Measurements from ENCODE around the gene HSD17B12. TPM values are rescaled to one million over a fixed set of nuclear protein-coding genes. Genes with fewer than 3 reads are reported as not detected.

HSD17B12 gene
- total and polyA plus RNA-seq, 2 of the 4 experiments (the other 2 are of a cell fraction) = 38.0 to 44.6 TPM

DNA sequence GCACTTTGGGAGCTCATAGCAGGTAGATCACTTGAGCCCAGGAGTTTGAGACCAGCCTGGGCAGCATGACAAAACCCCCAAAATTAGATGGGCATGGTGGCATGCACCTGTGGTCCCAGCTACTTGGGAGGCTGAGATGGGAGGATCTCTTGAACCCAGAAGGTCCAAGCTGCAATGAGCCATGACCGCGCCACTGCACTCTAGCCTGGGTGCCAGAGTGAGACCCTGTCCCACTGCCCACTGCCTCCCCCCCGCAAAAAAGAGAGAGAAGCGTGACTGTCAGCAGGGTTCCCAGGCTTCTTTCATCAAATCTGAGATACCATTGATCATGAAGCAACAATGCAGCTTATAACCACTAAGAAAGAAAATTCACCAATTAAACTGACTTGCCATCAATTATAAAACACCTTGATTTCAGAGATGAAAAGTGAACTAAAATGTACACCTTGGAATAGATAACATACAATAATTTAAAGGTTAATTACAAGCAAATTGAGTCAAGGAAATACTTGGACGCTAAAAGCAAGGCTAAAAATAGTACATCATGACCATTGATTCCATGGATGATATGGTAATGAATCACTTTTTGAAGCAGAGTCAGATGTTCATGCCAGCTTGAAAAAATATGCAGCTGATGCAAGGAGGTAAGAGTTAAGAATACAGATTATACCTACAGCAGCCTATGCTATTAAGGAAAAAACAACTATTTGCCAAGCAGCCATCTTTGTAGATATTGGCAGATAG, 109.3 kb downstream of the HSD17B12 start:
- H3K9me3 ChIP-seq (ENCODE audit: control insufficient read depth, insufficient read depth, low read length) = no peaks in the 10 kb centered on the region
- H3K27ac ChIP-seq (ENCODE audit: insufficient read depth, low read length) = no peak overlapping the region
- ATAC-seq (ENCODE audit: low read depth) (peak; percentile 53), DNase-seq (peak; percentile 70)
- no peak for TF ChIP-seq SMC3 (IDR thresholded peaks at IDR 0.05; ENCODE audit: low read depth, low read length)
- no peak for TF ChIP-seq USF2 (IDR thresholded peaks at IDR 0.05; ENCODE audit: low read depth, low read length)
- no peak for TF ChIP-seq CEBPB (IDR thresholded peaks at IDR 0.05; ENCODE audit: low read depth, low read length)
- TF ChIP-seq RCOR1 (IDR thresholded peaks at IDR 0.05; ENCODE audit: insufficient replicate concordance, low read length) = no peak
- peak overlapping the region; percentile 81 for H3K4ac ChIP-seq (ENCODE audit: low read depth, low read length)
- BruUV-seq (replicated peaks) = no TSS peak
- no peaks in the 10 kb centered on the region for H4K20me1 ChIP-seq (ENCODE audit: insufficient read depth, low read length)
- H3K56ac ChIP-seq (ENCODE audit: extremely low read depth, insufficient read depth, low read length) = no peak overlapping the region; the same call in 1 of the 2 replicates
- H2AK5ac ChIP-seq (ENCODE audit: low read depth, low read length) = peak overlapping the region; percentile 59; the same call in 1 of the 2 replicates
- peaks cover 9 to 12% of the 10 kb centered on the region in 2 experiments; a peak in 3 of 4 replicates for H3K79me1 ChIP-seq (ENCODE audit: low read depth in 1 of 2, low read length in 2 of 2)
- intact Hi-C loops (cut with micrococcal nuclease) (no loop called here), in situ Hi-C loops (cut with MboI; ENCODE audit: low sequenced_read_pairs) (no loop called here), dilution Hi-C loops (cut with HindIII; ENCODE audit: low sequenced_read_pairs, unreplicated experiment) (no loop called here)
- H3K4me3 ChIP-seq (ENCODE audit: insufficient read depth, low read depth, low read length) = no peak overlapping the region
- peak overlapping the region; percentile 43; the same call in 1 of the 2 replicates for H3K4me2 ChIP-seq (ENCODE audit: low read depth, low read length)
- no peak overlapping the region for H2AFZ ChIP-seq (replicated peaks; ENCODE audit: low read length, poor library complexity)
- H4K91ac ChIP-seq (ENCODE audit: insufficient read depth, low read depth, low read length) = peak overlapping the region; percentile 39; the same call in 1 of the 2 replicates
- H3K23ac ChIP-seq (ENCODE audit: low read depth, low read length) = peak overlapping the region; percentile 29; the same call in 1 of the 2 replicates
- H2BK20ac ChIP-seq (ENCODE audit: low read depth, low read length) = peak overlapping the region; percentile 56; the same call in 1 of the 2 replicates
- peak overlapping the region in 1 of 2 experiments; percentile 68; a peak in 2 of 4 replicates for H4K8ac ChIP-seq (ENCODE audit: low read depth in 2 of 2, low read length in 2 of 2)
- H3K9me1 ChIP-seq (ENCODE audit: insufficient read depth, low read length) = no peaks in the 10 kb centered on the region
- ChIA-PET POLR2A (ENCODE audit: unreplicated experiment) (no interaction called here), CTCF (interaction anchor here (0.6 kb wide), 1 partner anchor 70 kb away, joined by 4 read pairs; no protein-coding TSS in a partner anchor)
- peak overlapping the region; percentile 60; the same call in 1 of the 2 replicates for H3K18ac ChIP-seq (ENCODE audit: low read depth, low read length)
- no peak overlapping the region for H4K5ac ChIP-seq (ENCODE audit: low read depth, low read length)
- no peak overlapping the region; the same call in 2 of the 3 replicates for H2BK15ac ChIP-seq (ENCODE audit: low read depth, low read length)
- WGBS, 2 experiments (ENCODE audit: extremely low coverage in 2 of 2, insufficient read length in 1 of 2) = no CpG with 5 or more reads among the region's 5 CpGs
- 0 out of 2 replicates have a peak, but pooled peaks cover 1% of the 10 kb centered on the region for H3K36me3 ChIP-seq (ENCODE audit: control insufficient read depth, insufficient read depth, low read length)
- peaks cover 8% of the 10 kb centered on the region for H3K4me1 ChIP-seq (ENCODE audit: control insufficient read depth, insufficient read depth, low read length)
- no peak overlapping the region for H2AK9ac ChIP-seq (replicated peaks; ENCODE audit: low read depth, low read length, poor library complexity)
- H2BK5ac ChIP-seq (ENCODE audit: low read depth, low read length, poor library complexity, severe bottlenecking) = peak overlapping the region; percentile 80
- no peak overlapping the region for H3K9ac ChIP-seq (ENCODE audit: low read depth, low read length)
- H3K14ac ChIP-seq (replicated peaks; ENCODE audit: low read depth, low read length) = peak overlapping the region; percentile 52; the same call in 1 of the 2 replicates
- peak overlapping the region; percentile 81 for H2BK120ac ChIP-seq (ENCODE audit: low read depth, low read length)
- H3K27me3 ChIP-seq (ENCODE audit: control insufficient read depth, insufficient read depth, low read length) = no peaks in the 10 kb centered on the region

Measured in IMR-90 (cell line).